Keratinocyte (primary cell): Measurements from ENCODE around the gene CPVL. TPM values are rescaled to one million over a fixed set of nuclear protein-coding genes. Genes with fewer than 3 reads are reported as not detected.

Experiments used
- DNase-seq: peaks from one replicate; pipeline ENCODE4 v3.0.0-alpha.2; 2011; ENCODE audit warnings: low read depth, missing footprints, low spot score
- FAIRE-seq: peaks from 2 replicates; lab custom pipeline; 2011; peaks lifted over from hg19 to GRCh38; lab: Jason Lieb, UNC
- H2AFZ ChIP-seq: 2 replicates; pipeline ENCODE4 v1.6.0; 2012; ENCODE audit warnings: low read length, control low read depth, inconsistent platforms; ENCODE audit not compliant: control insufficient read depth
- H3K27ac ChIP-seq: 2 replicates; pipeline ENCODE4 v1.5.1; 2011; ENCODE audit warnings: low read length; ENCODE audit not compliant: control insufficient read depth, insufficient read depth
- H3K27me3 ChIP-seq: 3 replicates; pipeline ENCODE4 v1.6.0; 2011; ENCODE audit warnings: low read length; ENCODE audit not compliant: control insufficient read depth, insufficient read depth; ENCODE audit errors: extremely low read depth
- H3K36me3 ChIP-seq, 2 experiments: 2 replicates in 1 of 2; 3 replicates in 1 of 2; pipeline ENCODE4 v1.5.1; 2011; ENCODE audit warnings: low read length in 2 of 2, mild to moderate bottlenecking in 1 of 2; ENCODE audit not compliant: control insufficient read depth in 2 of 2, insufficient read depth in 2 of 2; ENCODE audit errors: extremely low read depth in 1 of 2
- H3K4me1 ChIP-seq: 3 replicates; pipeline ENCODE4 v1.5.1; 2011; ENCODE audit warnings: low read length; ENCODE audit not compliant: control insufficient read depth, insufficient read depth; ENCODE audit errors: extremely low read depth
- H3K4me2 ChIP-seq: 3 replicates; pipeline ENCODE4 v1.6.0; 2011; ENCODE audit warnings: low read depth, low read length; ENCODE audit not compliant: control insufficient read depth, insufficient read depth; ENCODE audit errors: extremely low read depth
- H3K4me3 ChIP-seq, 3 experiments: fragments of 200-600 bp in 1 of 3; sonication (generic) in 1 of 3; 2 replicates in 2 of 3; 3 replicates in 1 of 3; pipeline ENCODE4 v1.5.1; 2011 to 2016; ENCODE audit warnings: low read length in 3 of 3, mild to moderate bottlenecking in 3 of 3, control low read depth in 2 of 3, inconsistent platforms in 1 of 3, low read depth in 1 of 3, mixed read lengths in 1 of 3, mixed run types in 1 of 3, moderate library complexity in 1 of 3; ENCODE audit not compliant: control insufficient read depth in 2 of 3, insufficient read depth in 2 of 3; ENCODE audit errors: extremely low read depth in 1 of 3
- H3K79me2 ChIP-seq: 2 replicates; pipeline ENCODE4 v1.6.0; 2012; ENCODE audit warnings: low read length; ENCODE audit not compliant: control insufficient read depth, insufficient read depth
- H3K9ac ChIP-seq: 3 replicates; pipeline ENCODE4 v1.6.0; 2011; ENCODE audit warnings: low read length; ENCODE audit not compliant: control insufficient read depth, insufficient read depth; ENCODE audit errors: extremely low read depth
- H3K9me1 ChIP-seq: 3 replicates; pipeline ENCODE4 v1.6.0; 2011; ENCODE audit warnings: low read length; ENCODE audit not compliant: control insufficient read depth, insufficient read depth; ENCODE audit errors: extremely low read depth
- H3K9me3 ChIP-seq: 2 replicates; pipeline ENCODE4 v1.5.1; 2012; ENCODE audit warnings: low read depth, low read length; ENCODE audit not compliant: control insufficient read depth
- H4K20me1 ChIP-seq: 3 replicates; pipeline ENCODE4 v1.6.0; 2011; ENCODE audit warnings: low read length; ENCODE audit not compliant: control insufficient read depth, insufficient read depth; ENCODE audit errors: extremely low read depth
- CTCF ChIP-seq, 3 experiments: IDR thresholded peaks in 1 of 3; conservative IDR thresholded peaks in 1 of 3; optimal IDR thresholded peaks in 1 of 3; 2 replicates in 2 of 3; 3 replicates in 1 of 3; pipeline versions ENCODE3 to v1.5.1; 2011; ENCODE audit warnings: low read length in 3 of 3, mild to moderate bottlenecking in 3 of 3, moderate library complexity in 2 of 3, control low read depth in 1 of 3, inconsistent platforms in 1 of 3; ENCODE audit not compliant: insufficient read depth in 2 of 3; ENCODE audit errors: extremely low read depth in 1 of 3
- EZH2 ChIP-seq: IDR thresholded peaks from one replicate; pipeline ENCODE4 v1.6.1; 2012; ENCODE audit warnings: inconsistent platforms, mild to moderate bottlenecking, low read length, moderate library complexity
- dilution Hi-C: fragments of 300-500 bp; cut with MboI; formaldehyde crosslinking; loops from one replicate; pipeline ENCODE4 v1.7.0; 2020; ENCODE audit warnings: low sequenced_read_pairs; ENCODE audit not compliant: extremely low pct_ligation_motif_present
- polyA plus RNA-seq, 5 experiments: library from polyadenylated mRNA; depleted of rRNA in 3 of 5; stranded (reverse) in 3 of 5; stranded (forward) in 1 of 5; unstranded in 1 of 5; fragments of >200 nt; gene quantifications; 1 replicate in 1 of 5; 2 replicates in 3 of 5; 3 replicates in 1 of 5; pipeline versions ENCODE4 v1.2.1 to v1.2.3, GENCODE V29; 2011 to 2012; ENCODE audit warnings: missing spikeins in 2 of 5, low read depth in 1 of 5, low replicate concordance in 1 of 5

Gene CPVL
- polyA plus RNA-seq, 1 donor (not counting 4 experiments of a cell fraction or from before 2014, with no cell fraction given): 9.8 TPM

- Histone ChIP-seq H3K27ac (no peak overlapping the region), H3K36me3 (no peaks in the 10 kb centered on the region), H4K20me1 (no peaks in the 10 kb centered on the region), H3K9ac (no peak overlapping the region), H3K4me3 (no peak overlapping the region), H3K9me3 (no peaks in the 10 kb centered on the region), H3K27me3 (no peaks in the 10 kb centered on the region), H2AFZ (no peak overlapping the region), H3K4me1 (peaks cover 3% of the 10 kb centered on the region), H3K9me1 (no peaks in the 10 kb centered on the region), H3K4me2 (no peak overlapping the region), H3K79me2 (no peaks in the 10 kb centered on the region)
- TF ChIP-seq EZH2 (no peak), CTCF (optimal IDR thresholded peaks at IDR 0.05 in 1 of 3, IDR thresholded peaks at IDR 0.05 in 1 of 3, conservative IDR thresholded peaks at IDR 0.05 in 1 of 3; ENCODE audit: extremely low read depth in 1 of 3, insufficient read depth in 2 of 3, low read length in 3 of 3) (no peak)
- FAIRE-seq (no peak), DNase-seq (no peak)
- dilution Hi-C loops: no loop called here
Observed at GRCh38 chr7:29038463-29038862, 107.9 kb downstream of the CPVL start.

- no peaks in the 10 kb centered on the region for H3K9me1 ChIP-seq
- dilution Hi-C loops: no loop called here
- no peak overlapping the region for H3K27ac ChIP-seq
- no peak overlapping the region for H3K9ac ChIP-seq
- no peak for TF ChIP-seq EZH2
- TF ChIP-seq CTCF (optimal IDR thresholded peaks at IDR 0.05 in 1 of 3, IDR thresholded peaks at IDR 0.05 in 1 of 3, conservative IDR thresholded peaks at IDR 0.05 in 1 of 3; ENCODE audit: extremely low read depth in 1 of 3, insufficient read depth in 2 of 3, low read length in 3 of 3): no peak
- DNase-seq (no peak), FAIRE-seq (peak; percentile 29)
- no peak overlapping the region for H3K4me3 ChIP-seq
- H2AFZ ChIP-seq: no peak overlapping the region
- H3K79me2 ChIP-seq: no peaks in the 10 kb centered on the region
- H4K20me1 ChIP-seq: no peaks in the 10 kb centered on the region
- no peaks in the 10 kb centered on the region for H3K27me3 ChIP-seq
- H3K36me3 ChIP-seq: no peaks in the 10 kb centered on the region
- H3K4me2 ChIP-seq: no peak overlapping the region
- peaks cover 3% of the 10 kb centered on the region for H3K4me1 ChIP-seq
- no peaks in the 10 kb centered on the region for H3K9me3 ChIP-seq
Observed at GRCh38 chr7:29035044-29035740, 111.1 kb downstream of the CPVL start.
